Measurements from ENCODE around the gene ZWINT. TPM values are rescaled to one million over a fixed set of nuclear protein-coding genes. Genes with fewer than 3 reads are reported as not detected.

ZWINT gene
- total and polyA plus RNA-seq, 2 donors (not counting 1 experiment from before 2014, with no cell fraction given), result 10.9 to 19.6 TPM

- no peak overlapping the region for H2AFZ ChIP-seq (ENCODE audit: low read length)
- no peaks in the 10 kb centered on the region for H4K20me1 ChIP-seq (ENCODE audit: control insufficient read depth, extremely low read depth, insufficient read depth, low read length)
- no peak overlapping the region for H3K27ac ChIP-seq (ENCODE audit: insufficient read depth, low read length)
- no peaks in the 10 kb centered on the region for H3K4me1 ChIP-seq (ENCODE audit: control insufficient read depth, extremely low read depth, insufficient read depth, low read length)
- no peaks in the 10 kb centered on the region for H3K9me3 ChIP-seq (ENCODE audit: control insufficient read depth, insufficient read depth, low read depth, low read length)
- no peak overlapping the region for H3K4me2 ChIP-seq (ENCODE audit: extremely low read depth, insufficient read depth, low read length)
- TF ChIP-seq EZH2 (IDR thresholded peaks at IDR 0.05; ENCODE audit: low read length, missing control alignments), result no peak
- H3K79me2 ChIP-seq (ENCODE audit: control insufficient read depth, insufficient read depth, low read length), result no peaks in the 10 kb centered on the region
- no peaks in the 10 kb centered on the region for H3K27me3 ChIP-seq (ENCODE audit: control insufficient read depth, insufficient read depth, low read length)
- no peak for DNase-seq (ENCODE audit: low read depth in 2 of 2)
- no peak overlapping the region for H3K9ac ChIP-seq (ENCODE audit: insufficient read depth, low read length)
- no peaks in the 10 kb centered on the region for H3K36me3 ChIP-seq (ENCODE audit: control insufficient read depth, insufficient read depth, low read length)
- H3K4me3 ChIP-seq (replicated peaks in 1 of 4; ENCODE audit: control extremely low read depth in 1 of 4, insufficient read depth in 1 of 4, low read depth in 3 of 4, low read length in 4 of 4), result no peak overlapping the region
Measured at GRCh38 chr10:56348101-56348500, 13.0 kb downstream of the ZWINT start.

DNA sequence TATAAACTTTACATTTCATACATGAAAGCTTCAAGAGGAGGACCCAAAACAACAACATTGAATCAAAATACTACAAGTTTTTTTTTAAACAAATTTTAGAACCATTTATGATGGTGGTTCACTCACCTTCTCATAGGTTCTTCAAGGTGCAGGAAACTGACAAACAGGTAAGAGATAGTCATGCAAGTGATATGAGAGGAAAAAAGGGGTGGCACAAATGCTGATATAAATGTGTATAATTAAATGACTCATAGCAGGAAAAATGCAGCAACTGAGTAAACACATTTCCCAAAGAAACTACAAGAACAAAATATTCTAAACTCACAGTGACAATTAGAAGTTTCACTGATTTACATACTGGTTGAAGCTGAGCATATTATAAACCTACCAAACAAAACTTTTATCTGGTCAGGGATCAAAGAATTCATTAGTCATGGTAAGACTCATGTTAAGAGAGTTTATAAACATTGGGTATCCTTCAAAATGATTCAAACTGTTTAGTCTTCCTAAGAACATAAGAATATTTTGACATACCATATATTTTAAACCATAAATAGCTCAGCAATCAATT lies 14.1 kb downstream of the ZWINT start:
- H3K4me3 ChIP-seq (replicated peaks in 1 of 4; ENCODE audit: control extremely low read depth in 1 of 4, insufficient read depth in 1 of 4, low read depth in 3 of 4, low read length in 4 of 4), result no peak overlapping the region
- TF ChIP-seq CTCF (conservative IDR thresholded peaks at IDR 0.05 in 1 of 2, IDR thresholded peaks at IDR 0.05 in 1 of 2; ENCODE audit: low read depth in 1 of 2, low read length in 2 of 2), result no peak
- no peak overlapping the region for H2AFZ ChIP-seq (ENCODE audit: low read length)
- no peaks in the 10 kb centered on the region for H3K27me3 ChIP-seq (ENCODE audit: control insufficient read depth, insufficient read depth, low read length)
- no peaks in the 10 kb centered on the region for H3K36me3 ChIP-seq (ENCODE audit: control insufficient read depth, insufficient read depth, low read length)
- H3K27ac ChIP-seq (ENCODE audit: insufficient read depth, low read length), result no peak overlapping the region
- H3K4me1 ChIP-seq (ENCODE audit: control insufficient read depth, extremely low read depth, insufficient read depth, low read length), result no peaks in the 10 kb centered on the region
- DNase-seq (ENCODE audit: low read depth in 2 of 2), result peak in 1 of 2 donors; percentile 33
- no peak overlapping the region for H3K9ac ChIP-seq (ENCODE audit: insufficient read depth, low read length)
- no peaks in the 10 kb centered on the region for H3K9me3 ChIP-seq (ENCODE audit: control insufficient read depth, insufficient read depth, low read depth, low read length)
- no peaks in the 10 kb centered on the region for H4K20me1 ChIP-seq (ENCODE audit: control insufficient read depth, extremely low read depth, insufficient read depth, low read length)
- no peaks in the 10 kb centered on the region for H3K79me2 ChIP-seq (ENCODE audit: control insufficient read depth, insufficient read depth, low read length)
- no peak overlapping the region for H3K4me2 ChIP-seq (ENCODE audit: extremely low read depth, insufficient read depth, low read length)

DNA sequence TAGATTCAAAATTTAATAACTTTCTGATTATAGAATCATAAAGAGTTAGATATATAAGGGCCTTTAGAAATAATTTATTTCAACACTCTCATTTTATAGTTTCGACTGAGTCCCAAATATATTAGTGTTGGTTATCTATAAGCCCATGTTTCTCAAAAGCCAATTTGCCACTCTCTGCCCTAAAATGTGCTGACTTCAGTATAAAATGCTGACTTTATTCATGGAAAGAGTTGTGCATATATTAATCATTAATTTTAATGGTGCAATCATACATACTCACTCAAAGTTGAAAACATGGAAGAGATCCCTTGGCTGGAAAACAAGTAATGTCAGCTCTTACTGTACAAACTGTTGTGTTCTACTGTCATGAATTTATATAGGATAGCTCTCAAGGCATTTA lies 19.4 kb downstream of the ZWINT start:
- no peak overlapping the region for H3K4me3 ChIP-seq (replicated peaks in 1 of 4; ENCODE audit: control extremely low read depth in 1 of 4, insufficient read depth in 1 of 4, low read depth in 3 of 4, low read length in 4 of 4)
- TF ChIP-seq CTCF (conservative IDR thresholded peaks at IDR 0.05 in 1 of 2, IDR thresholded peaks at IDR 0.05 in 1 of 2; ENCODE audit: low read depth in 1 of 2, low read length in 2 of 2) (no peak), EZH2 (IDR thresholded peaks at IDR 0.05; ENCODE audit: low read length, missing control alignments) (no peak)
- H3K27me3 ChIP-seq (ENCODE audit: control insufficient read depth, insufficient read depth, low read length), result no peaks in the 10 kb centered on the region
- H3K9ac ChIP-seq (ENCODE audit: insufficient read depth, low read length), result no peak overlapping the region
- no peaks in the 10 kb centered on the region for H3K36me3 ChIP-seq (ENCODE audit: control insufficient read depth, insufficient read depth, low read length)
- H4K20me1 ChIP-seq (ENCODE audit: control insufficient read depth, extremely low read depth, insufficient read depth, low read length), result no peaks in the 10 kb centered on the region
- H2AFZ ChIP-seq (ENCODE audit: low read length), result no peak overlapping the region
- no peak overlapping the region for H3K4me2 ChIP-seq (ENCODE audit: extremely low read depth, insufficient read depth, low read length)
- no peaks in the 10 kb centered on the region for H3K4me1 ChIP-seq (ENCODE audit: control insufficient read depth, extremely low read depth, insufficient read depth, low read length)
- no peaks in the 10 kb centered on the region for H3K9me3 ChIP-seq (ENCODE audit: control insufficient read depth, insufficient read depth, low read depth, low read length)
- H3K27ac ChIP-seq (ENCODE audit: insufficient read depth, low read length), result no peak overlapping the region
- no peaks in the 10 kb centered on the region for H3K79me2 ChIP-seq (ENCODE audit: control insufficient read depth, insufficient read depth, low read length)
- no peak for DNase-seq (ENCODE audit: low read depth in 2 of 2)
